Measurements from ENCODE around the gene SORCS3.

SORCS3 gene

GRCh38 chr10:105171945-105172344 lies 530.9 kb downstream of the SORCS3 start:
- DNase-seq (ENCODE audit: low read depth, low spot score), result no peak

- no peak for DNase-seq (ENCODE audit: low read depth, low spot score)
Measured at GRCh38 chr10:105181626-105182025, 540.5 kb downstream of the SORCS3 start.

- DNase-seq (ENCODE audit: low read depth, low spot score), result no peak
Measured at GRCh38 chr10:105183536-105183935, 542.4 kb downstream of the SORCS3 start.

GRCh38 chr10:105185161-105185560 lies 544.1 kb downstream of the SORCS3 start:
- no peak for DNase-seq (ENCODE audit: low read depth, low spot score)

- no peak for DNase-seq (ENCODE audit: low read depth, low spot score)
Measured at GRCh38 chr10:105187243-105187642, 546.2 kb downstream of the SORCS3 start.

DNA sequence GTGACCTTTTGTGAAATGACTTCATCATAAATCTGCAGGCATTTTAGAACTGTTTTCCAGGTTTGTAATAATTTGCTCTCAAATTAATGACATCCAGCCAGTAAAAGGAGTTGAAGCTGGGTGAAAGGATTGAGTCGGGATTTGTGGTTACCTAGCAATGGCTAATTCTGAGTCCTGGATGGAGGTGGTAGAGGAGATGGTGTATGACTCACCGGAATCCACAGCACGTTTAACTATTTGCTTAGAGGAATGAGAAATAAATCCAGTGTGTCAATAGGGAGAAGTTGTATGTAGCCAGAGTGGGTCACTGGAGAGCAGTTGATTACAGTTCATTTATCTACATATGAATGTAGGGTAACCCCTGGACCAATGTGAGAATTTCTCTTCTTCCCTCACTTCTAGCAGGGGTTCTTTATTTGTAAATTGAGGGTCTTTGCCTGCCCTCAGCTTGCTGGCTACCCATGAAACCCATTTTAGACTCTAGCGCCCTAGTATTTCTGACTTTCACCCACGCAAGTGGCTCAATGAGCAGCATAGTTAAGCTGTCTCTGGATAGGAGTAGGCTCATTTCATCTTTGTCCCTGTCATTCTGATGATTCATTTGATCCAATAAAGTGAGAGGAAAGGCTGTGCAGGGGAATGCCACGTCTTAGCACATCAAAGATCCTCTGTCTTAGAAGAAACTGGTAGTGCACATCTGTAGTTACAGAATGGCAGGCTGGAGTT lies 547.8 kb downstream of the SORCS3 start:
- DNase-seq (ENCODE audit: low read depth, low spot score), result no peak

DNA sequence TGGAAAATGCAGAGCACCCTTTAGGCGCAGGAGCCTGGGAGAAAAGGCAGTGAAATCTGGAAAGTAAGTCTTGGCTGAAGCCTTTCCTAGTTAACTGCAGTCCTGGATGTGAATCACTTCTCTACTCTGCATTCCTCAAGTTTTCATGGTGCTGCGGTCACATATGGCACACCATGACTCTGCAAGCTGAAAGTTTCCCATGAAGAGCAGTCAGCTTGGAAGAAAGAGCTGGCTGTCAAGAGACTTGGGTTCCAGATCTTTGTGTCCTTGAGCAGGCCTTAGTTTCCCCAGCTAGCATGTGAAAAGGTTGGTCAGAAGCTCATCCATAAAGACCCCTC lies 548.3 kb downstream of the SORCS3 start:
- DNase-seq (ENCODE audit: low read depth, low spot score), result no peak

DNA sequence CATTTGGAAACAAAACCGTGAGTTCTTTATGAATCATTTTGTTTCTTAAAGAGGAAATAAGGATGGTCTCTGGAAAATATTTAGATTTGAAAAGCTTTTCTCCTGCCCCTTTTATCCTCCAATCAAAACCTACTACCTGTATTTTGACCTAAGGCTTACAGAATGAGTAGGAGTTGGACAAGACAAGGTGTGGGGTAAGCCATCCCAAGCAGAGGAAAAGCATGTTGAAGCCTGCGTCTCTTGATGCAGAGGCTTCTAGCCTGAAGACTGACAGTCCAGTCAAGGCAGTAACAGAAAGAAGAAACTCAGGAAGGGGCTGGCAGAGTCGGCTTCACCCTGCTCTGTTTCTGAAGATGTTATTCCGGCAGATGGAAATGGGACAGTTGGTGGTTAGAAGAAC lies 551.1 kb downstream of the SORCS3 start:
- DNase-seq (ENCODE audit: low read depth, low spot score), result no peak

DNA sequence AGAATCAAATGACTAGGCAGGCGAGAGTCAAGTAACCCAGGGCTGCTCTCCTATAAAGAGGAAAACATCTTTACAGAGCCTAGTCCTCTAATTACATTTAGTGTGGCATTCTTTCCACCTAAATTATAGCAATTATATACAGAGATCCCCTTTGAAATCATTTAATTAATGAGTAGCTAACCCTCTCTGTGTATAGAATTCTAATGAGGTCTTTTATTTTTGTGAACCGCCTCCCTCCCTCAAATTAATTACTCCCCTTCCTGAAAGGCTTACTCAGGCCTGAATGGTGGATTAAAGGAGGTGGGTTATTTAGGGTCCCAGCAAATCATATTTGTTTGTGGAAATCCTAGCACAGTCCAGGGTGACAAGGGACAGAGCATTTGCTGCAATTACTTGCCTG lies 551.8 kb downstream of the SORCS3 start:
- no peak for DNase-seq (ENCODE audit: low read depth, low spot score)

GRCh38 chr10:105195831-105196230 lies 554.7 kb downstream of the SORCS3 start:
- DNase-seq (ENCODE audit: low read depth, low spot score), result no peak

DNA sequence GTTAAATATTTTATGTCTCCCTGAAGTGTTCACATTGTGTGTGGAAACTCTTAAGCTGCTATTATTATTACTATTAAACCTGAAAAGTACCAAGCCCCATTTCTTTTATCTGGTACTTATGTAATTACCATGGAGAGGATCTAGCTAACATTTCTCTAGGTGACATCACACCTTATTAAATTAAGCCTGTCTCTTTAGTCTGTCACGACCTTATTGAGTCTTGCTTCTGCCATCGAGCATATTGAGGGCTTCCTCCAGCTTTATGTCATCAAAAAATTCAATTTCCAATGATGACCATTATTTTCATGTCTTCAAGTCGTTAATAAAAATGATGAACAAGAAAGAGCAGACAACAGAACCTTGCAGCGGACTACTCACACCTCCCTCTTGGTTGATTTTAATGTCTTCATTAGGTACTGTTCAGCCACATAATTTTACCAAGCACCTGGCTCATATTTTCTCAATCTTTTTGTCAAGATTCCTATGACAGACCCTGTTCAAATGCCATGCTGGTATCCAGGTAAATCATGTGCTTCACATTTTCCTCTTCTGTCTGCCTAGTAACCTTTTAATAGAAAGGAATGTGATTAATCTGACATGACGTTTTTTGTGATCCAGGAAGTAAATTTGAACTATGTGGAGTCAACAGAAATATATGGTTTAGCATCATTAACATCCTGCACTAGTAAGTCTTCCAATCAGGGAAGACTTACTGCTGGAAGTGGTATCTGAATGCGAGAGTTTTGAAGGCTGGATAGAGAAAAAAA lies 556.7 kb downstream of the SORCS3 start:
- DNase-seq (ENCODE audit: low read depth, low spot score), result no peak

- no peak for DNase-seq (ENCODE audit: low read depth, low spot score)
Measured at GRCh38 chr10:105206616-105207015, 565.5 kb downstream of the SORCS3 start.

DNA sequence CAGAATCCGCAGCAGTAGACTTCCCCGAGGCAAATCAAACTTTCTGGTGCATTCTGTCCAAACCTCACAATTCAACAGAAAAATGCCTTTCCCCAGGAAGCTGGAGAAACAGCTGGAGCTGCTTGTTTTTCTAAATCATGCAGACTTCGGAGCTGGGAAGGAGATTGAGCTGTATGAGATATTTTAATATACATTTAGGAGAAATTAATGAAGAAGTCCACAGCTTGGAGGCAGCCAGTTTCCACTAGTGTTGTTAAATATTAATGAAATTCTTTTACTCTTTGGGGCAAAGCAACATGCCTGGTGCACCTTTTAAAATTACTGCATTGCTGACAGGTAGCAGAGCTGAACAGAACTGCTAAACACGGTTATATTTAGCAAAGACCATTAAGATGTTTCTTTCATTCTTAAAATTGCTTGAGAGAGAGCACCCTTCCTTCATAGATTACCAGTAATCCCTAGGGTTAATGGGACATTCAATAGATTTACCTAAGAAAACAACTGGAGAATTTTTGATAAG lies 566.4 kb downstream of the SORCS3 start:
- DNase-seq (ENCODE audit: low read depth, low spot score), result no peak

GRCh38 chr10:105210546-105210945 lies 569.5 kb downstream of the SORCS3 start:
- no peak for DNase-seq (ENCODE audit: low read depth, low spot score)

GRCh38 chr10:105237685-105238084 lies 596.6 kb downstream of the SORCS3 start:
- no peak for DNase-seq (ENCODE audit: low read depth, low spot score)

- no peak for DNase-seq (ENCODE audit: low read depth, low spot score)
Measured at GRCh38 chr10:105239311-105240219, 598.5 kb downstream of the SORCS3 start.

DNA sequence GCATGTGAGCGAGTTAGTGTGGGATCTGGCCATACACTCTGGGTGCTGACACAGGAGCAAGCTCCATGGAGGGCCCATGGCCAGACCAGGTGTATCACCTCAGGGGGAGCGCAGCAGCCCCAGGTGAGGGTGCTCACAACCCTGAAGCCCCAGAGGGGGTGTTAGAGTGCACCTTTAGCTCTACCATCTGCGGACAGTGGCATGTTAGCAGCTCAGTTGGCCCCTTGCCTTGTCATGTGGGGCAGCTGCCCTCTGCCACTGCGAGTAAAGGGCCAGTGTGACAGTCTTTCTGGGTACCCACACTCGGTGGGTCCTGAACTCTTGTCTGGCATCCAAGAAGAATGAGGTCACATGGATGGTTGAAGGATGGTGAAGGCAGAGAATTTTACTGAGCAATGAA lies 600.2 kb downstream of the SORCS3 start:
- no peak for DNase-seq (ENCODE audit: low read depth, low spot score)

DNA sequence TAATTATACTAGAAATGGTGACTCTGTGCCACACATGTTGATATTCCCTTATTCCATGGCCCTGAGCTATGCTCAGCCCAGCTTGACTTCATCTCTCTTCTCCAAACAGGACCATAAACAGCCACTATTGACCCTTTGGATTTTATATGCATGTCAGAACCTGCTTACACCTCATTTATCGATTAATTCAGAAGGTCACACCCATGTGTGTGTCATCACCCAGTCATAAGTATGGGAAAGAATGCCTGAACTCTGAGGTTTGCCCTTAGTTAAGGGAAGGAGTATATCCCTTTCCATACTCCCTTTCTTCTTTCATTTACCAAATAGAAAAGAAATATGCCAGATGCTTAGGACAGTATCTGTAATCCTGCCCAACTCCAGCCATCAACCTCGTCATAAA lies 602.3 kb downstream of the SORCS3 start:
- no peak for DNase-seq (ENCODE audit: low read depth, low spot score)

- no peak for DNase-seq (ENCODE audit: low read depth, low spot score)
Measured at GRCh38 chr10:105243825-105244224, 602.7 kb downstream of the SORCS3 start.

- no peak for DNase-seq (ENCODE audit: low read depth, low spot score)
Measured at GRCh38 chr10:105247831-105248499, 606.9 kb downstream of the SORCS3 start.

DNA sequence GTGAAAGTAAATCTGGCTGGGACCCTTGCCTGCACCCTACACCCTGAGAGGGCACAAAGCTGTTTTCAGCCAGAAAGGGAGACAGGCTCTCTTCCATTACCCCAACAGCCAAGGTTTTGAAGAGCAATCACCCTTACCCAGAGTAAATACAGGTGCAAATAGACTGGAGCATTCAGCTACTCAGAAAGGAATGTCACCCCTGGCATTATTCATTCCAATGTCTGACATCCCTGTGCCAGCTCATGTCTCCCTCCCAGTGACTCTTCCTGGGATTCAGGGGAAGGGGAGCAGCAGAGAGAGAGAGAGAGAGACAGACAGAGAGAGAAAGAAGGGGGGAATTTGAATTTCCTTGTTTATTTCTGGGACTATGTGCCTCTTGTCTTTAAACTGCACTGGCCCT lies 611.8 kb downstream of the SORCS3 start:
- DNase-seq (ENCODE audit: low read depth, low spot score), result no peak

Measured in smooth muscle cell of the brain vasculature (primary cell).